B cell (primary cell): ENCODE results near the gene TNKS1BP1. TPM values are rescaled to one million over a fixed set of nuclear protein-coding genes. Genes with fewer than 3 reads are reported as not detected.

Experiments
- ATAC-seq: fragments of 200-7000 bp; cut with Tn5 transposase; one replicate; pipeline ENCODE4 v1.10.0; 2021; ENCODE audit warnings: low read depth, mild to moderate bottlenecking, moderate number of reproducible peaks, moderate library complexity
- CTCF ChIA-PET: fragments of 350-600 bp; sonication (Branson Sonifier 250); formaldehyde crosslinking; loops from one replicate; lab custom pipeline; 2021; ENCODE audit warnings: antibody characterized with exemption, inconsistent platforms; lab: Charles Lee
- POLR2A ChIA-PET: fragments of 350-600 bp; sonication (Branson Sonifier 250); formaldehyde crosslinking; loops from one replicate; lab custom pipeline; 2021; ENCODE audit warnings: antibody characterized with exemption; lab: Charles Lee
- DNase-seq: peaks from one replicate; pipeline ENCODE4 v3.0.0; 2013
- H2AFZ ChIP-seq: 2 replicates; pipeline ENCODE4 v1.6.1; 2012; ENCODE audit warnings: mild to moderate bottlenecking, low read depth, low read length; ENCODE audit not compliant: insufficient read depth, poor library complexity, severe bottlenecking
- H3K27ac ChIP-seq, 2 donors: 1 replicate in 1 of 2; 2 replicates in 1 of 2; pipeline ENCODE4 v1.5.1; 2012 to 2013; ENCODE audit warnings: low read length in 2 of 2, mild to moderate bottlenecking in 2 of 2, moderate library complexity in 1 of 2
- H3K27me3 ChIP-seq, 4 experiments: fragments of 200-600 bp in 1 of 4; sonication (generic) in 1 of 4; replicated peaks in 1 of 4; 1 replicate in 2 of 4; 2 replicates in 2 of 4; pipeline versions ENCODE4 v1.6.1 to v1.7.0; 2013 to 2016; ENCODE audit warnings: low read length in 3 of 4, mild to moderate bottlenecking in 2 of 4, mixed read lengths in 1 of 4, moderate library complexity in 1 of 4; ENCODE audit not compliant: insufficient read depth in 4 of 4, control insufficient read depth in 3 of 4; ENCODE audit errors: control extremely low read depth in 1 of 4
- H3K36me3 ChIP-seq, 2 experiments: replicated peaks in 1 of 2; 1 replicate in 1 of 2; 2 replicates in 1 of 2; pipeline versions ENCODE4 v1.6.1 to v1.7.1; 2013; ENCODE audit warnings: low read length in 1 of 2; ENCODE audit not compliant: insufficient read depth in 2 of 2, control insufficient read depth in 1 of 2; ENCODE audit errors: control extremely low read depth in 1 of 2, extremely low read depth in 1 of 2
- H3K4me1 ChIP-seq, 2 donors: fragments of 200-600 bp in 1 of 2; sonication (generic) in 1 of 2; 1 replicate in 1 of 2; 2 replicates in 1 of 2; pipeline versions ENCODE4 v1.5.1 to v1.6.1; 2013 to 2017; ENCODE audit warnings: low read length in 2 of 2; ENCODE audit not compliant: control insufficient read depth in 2 of 2, insufficient read depth in 2 of 2
- H3K4me2 ChIP-seq: replicated peaks from 2 replicates; pipeline ENCODE3; 2012; ENCODE audit warnings: mild to moderate bottlenecking, low read depth, low read length; ENCODE audit not compliant: poor library complexity, severe bottlenecking
- H3K4me3 ChIP-seq, 5 experiments: fragments of 200-600 bp in 1 of 5; sonication (generic) in 1 of 5; 1 replicate in 3 of 5; 2 replicates in 2 of 5; pipeline versions ENCODE4 v1.5.1 to v1.7.0; 2011 to 2016; ENCODE audit warnings: low read length in 4 of 5, mild to moderate bottlenecking in 4 of 5, low read depth in 2 of 5, control low read depth in 1 of 5, moderate library complexity in 1 of 5; ENCODE audit not compliant: insufficient read depth in 1 of 5; ENCODE audit errors: control extremely low read depth in 1 of 5, extremely low read depth in 1 of 5
- H3K79me2 ChIP-seq: fragments of 200-600 bp; sonication (generic); one replicate; pipeline ENCODE4 v1.6.0; 2016; ENCODE audit warnings: low read length; ENCODE audit not compliant: control insufficient read depth, insufficient read depth
- H3K9ac ChIP-seq: fragments of 200-600 bp; sonication (generic); 2 replicates; pipeline ENCODE4 v1.6.1; 2017; ENCODE audit warnings: mild to moderate bottlenecking, low read length, moderate library complexity
- H3K9me3 ChIP-seq, 3 donors: one replicate each; pipeline versions ENCODE4 v1.6.1 to v1.7.1; 2013; ENCODE audit warnings: low read length in 2 of 3; ENCODE audit not compliant: control insufficient read depth in 2 of 3, insufficient read depth in 1 of 3; ENCODE audit errors: control extremely low read depth in 1 of 3
- H4K20me1 ChIP-seq: 2 replicates; pipeline ENCODE4 v1.6.0; 2012; ENCODE audit warnings: mild to moderate bottlenecking, low read length; ENCODE audit not compliant: insufficient read depth, control insufficient read depth, poor library complexity, severe bottlenecking
- H3K27ac Mint-ChIP-seq: one replicate; pipeline ENCODE4 v1.8.0; 2021; ENCODE audit warnings: mixed read lengths
- H3K27me3 Mint-ChIP-seq: one replicate; pipeline ENCODE4 v1.8.0; 2021; ENCODE audit warnings: mixed read lengths
- H3K4me1 Mint-ChIP-seq: one replicate; pipeline ENCODE4 v1.8.0; 2021; ENCODE audit warnings: mixed read lengths
- H3K4me3 Mint-ChIP-seq: one replicate; pipeline ENCODE4 v1.8.0; 2021; ENCODE audit warnings: mixed read lengths
- H3K9me3 Mint-ChIP-seq: one replicate; pipeline ENCODE4 v1.8.0; 2022; ENCODE audit warnings: mixed read lengths; ENCODE audit not compliant: insufficient read depth
- EZH2 ChIP-seq: IDR thresholded peaks from 2 replicates; pipeline ENCODE4 v1.6.1; 2012; ENCODE audit warnings: borderline replicate concordance, low read depth, mild to moderate bottlenecking, moderate library complexity, low read length; ENCODE audit not compliant: insufficient read depth, poor library complexity, severe bottlenecking
- WGBS: methylation state at CpG from one replicate; pipeline ENCODE4 v1.1.5; 2013; ENCODE audit warnings: missing lambda C conversion rate; ENCODE audit not compliant: insufficient coverage; 5-methylcytosine and 5-hydroxymethylcytosine counted together
- intact Hi-C: fragments of 100-400 bp; cut with micrococcal nuclease; formaldehyde crosslinking; loops from one replicate; pipeline ENCODE4 v1.10.0; 2022
- polyA plus RNA-seq: library from polyadenylated mRNA; depleted of rRNA; stranded (reverse); fragments of >200 nt; gene quantifications from 2 replicates; pipeline ENCODE4 v1.2.3, GENCODE V29; 2012
- total RNA-seq, 2 donors: library from RNA; stranded (reverse); fragments of 120-200 nt in 1 of 2; gene quantifications; 1 replicate in 1 of 2; 2 replicates in 1 of 2; pipeline versions ENCODE4 v1.2.3 to v1.2.4, GENCODE V29; 2013 to 2022
- TF ChIP-seq, protein P1 (sequence below): fragments of 200-600 bp; IDR thresholded peaks from one replicate; pipeline ENCODE4 v1.8.0; 2022; ENCODE audit warnings: antibody characterized with exemption, mild to moderate bottlenecking

Gene TNKS1BP1
- total and polyA plus RNA-seq, 2 donors (not counting 1 experiment from before 2014, with no cell fraction given): 2.2 to 12.2 TPM

DNA sequence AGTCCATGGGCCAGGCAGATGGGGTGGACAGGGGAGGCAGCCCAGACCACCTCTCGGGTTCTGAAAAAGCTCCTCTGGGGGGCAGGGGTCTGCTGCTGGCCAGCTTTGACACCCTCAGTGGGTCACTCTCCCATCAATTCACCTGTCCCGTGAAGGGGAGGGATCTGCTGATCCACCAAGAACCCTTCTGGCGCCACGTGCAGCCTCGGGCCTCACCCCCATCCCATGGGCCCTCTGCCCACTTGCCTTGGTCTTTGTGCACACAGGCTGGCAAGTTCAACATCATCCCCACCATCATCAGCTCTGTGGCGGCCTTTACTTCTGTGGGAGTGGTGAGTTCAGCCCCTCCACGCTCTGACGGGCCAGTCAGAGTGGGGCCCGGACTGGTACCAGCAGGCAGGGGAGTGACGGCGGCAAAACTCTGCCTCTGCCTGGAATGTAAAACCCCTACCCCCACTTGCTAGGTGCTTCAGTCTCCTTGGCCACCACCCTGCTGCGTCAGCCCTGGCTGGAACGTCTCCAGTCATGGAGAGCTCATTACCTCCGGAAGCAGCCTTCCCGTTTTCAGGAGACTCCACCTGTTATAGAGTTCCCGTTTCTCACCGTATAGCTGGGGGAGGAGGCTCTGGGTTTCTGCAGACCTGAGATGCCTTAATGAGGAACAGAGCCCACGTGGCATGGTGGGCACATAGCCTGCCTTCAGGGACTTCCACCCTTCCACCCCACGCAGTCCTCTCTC, 43.5 kb upstream of the TNKS1BP1 start:
- Histone ChIP-seq H3K9me3 (no peaks in the 10 kb centered on the region), H3K27ac (no peak overlapping the region), H4K20me1 (no peaks in the 10 kb centered on the region), H3K27me3 (peaks cover 0 to 2% (median under 1%) of the 10 kb centered on the region in 4 experiments), H3K79me2 (no peaks in the 10 kb centered on the region), H3K4me1 (no peaks in the 10 kb centered on the region), H3K4me3 (no peak overlapping the region), H3K4me2 (no peak overlapping the region), H3K36me3 (no peaks in the 10 kb centered on the region), H2AFZ (no peak overlapping the region), H3K9ac (no peak overlapping the region)
- intact Hi-C loops: no loop called here
- ATAC-seq (no peak), DNase-seq (no peak)
- H3K27me3 Mint-ChIP-seq: peaks cover 14% of the 10 kb centered on the region
- H3K9me3 Mint-ChIP-seq: no peaks in the 10 kb centered on the region
- H3K4me3 Mint-ChIP-seq: no peak overlapping the region
- ChIA-PET CTCF (interaction anchor here (0.8 to 0.9 kb wide), 2 partner anchors 23 to 90 kb away, joined by 3 to 4 read pairs; no protein-coding TSS in a partner anchor), POLR2A (no interaction called here)
- no peak overlapping the region for H3K27ac Mint-ChIP-seq
- WGBS: 72% methylated on average over 11 of the region's 19 CpGs
- TF ChIP-seq, protein P1, sequence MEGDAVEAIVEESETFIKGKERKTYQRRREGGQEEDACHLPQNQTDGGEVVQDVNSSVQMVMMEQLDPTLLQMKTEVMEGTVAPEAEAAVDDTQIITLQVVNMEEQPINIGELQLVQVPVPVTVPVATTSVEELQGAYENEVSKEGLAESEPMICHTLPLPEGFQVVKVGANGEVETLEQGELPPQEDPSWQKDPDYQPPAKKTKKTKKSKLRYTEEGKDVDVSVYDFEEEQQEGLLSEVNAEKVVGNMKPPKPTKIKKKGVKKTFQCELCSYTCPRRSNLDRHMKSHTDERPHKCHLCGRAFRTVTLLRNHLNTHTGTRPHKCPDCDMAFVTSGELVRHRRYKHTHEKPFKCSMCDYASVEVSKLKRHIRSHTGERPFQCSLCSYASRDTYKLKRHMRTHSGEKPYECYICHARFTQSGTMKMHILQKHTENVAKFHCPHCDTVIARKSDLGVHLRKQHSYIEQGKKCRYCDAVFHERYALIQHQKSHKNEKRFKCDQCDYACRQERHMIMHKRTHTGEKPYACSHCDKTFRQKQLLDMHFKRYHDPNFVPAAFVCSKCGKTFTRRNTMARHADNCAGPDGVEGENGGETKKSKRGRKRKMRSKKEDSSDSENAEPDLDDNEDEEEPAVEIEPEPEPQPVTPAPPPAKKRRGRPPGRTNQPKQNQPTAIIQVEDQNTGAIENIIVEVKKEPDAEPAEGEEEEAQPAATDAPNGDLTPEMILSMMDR: no peak
- no peak for TF ChIP-seq EZH2
- no peaks in the 10 kb centered on the region for H3K4me1 Mint-ChIP-seq
